Left lobe of liver (tissue), 2 donors: ENCODE measurements around the gene NTRK1. TPM values are rescaled to one million over a fixed set of nuclear protein-coding genes. Genes with fewer than 3 reads are reported as not detected.

ENCODE experiments used
- ATAC-seq: fragments of 200-7000 bp; cut with Tn5 transposase; one replicate; pipeline ENCODE4 v1.9.1; 2020; ENCODE audit warnings: mild to moderate bottlenecking, moderate library complexity
- DNase-seq: peaks from one replicate; pipeline ENCODE4 v3.0.0-alpha.2; 2020; ENCODE audit warnings: low spot score
- total RNA-seq: library from RNA; stranded (reverse); gene quantifications from one replicate; pipeline ENCODE4 v1.2.1, GENCODE V29; 2021
- donor health status: DM: no; HTN: no; CAD: no; lungs with moderate emphysema.
- donor health status: DM: no; HTN: yes; CAD: no.

Gene NTRK1
- total RNA-seq, 1 donor from 2014 or later, result not detected

DNA sequence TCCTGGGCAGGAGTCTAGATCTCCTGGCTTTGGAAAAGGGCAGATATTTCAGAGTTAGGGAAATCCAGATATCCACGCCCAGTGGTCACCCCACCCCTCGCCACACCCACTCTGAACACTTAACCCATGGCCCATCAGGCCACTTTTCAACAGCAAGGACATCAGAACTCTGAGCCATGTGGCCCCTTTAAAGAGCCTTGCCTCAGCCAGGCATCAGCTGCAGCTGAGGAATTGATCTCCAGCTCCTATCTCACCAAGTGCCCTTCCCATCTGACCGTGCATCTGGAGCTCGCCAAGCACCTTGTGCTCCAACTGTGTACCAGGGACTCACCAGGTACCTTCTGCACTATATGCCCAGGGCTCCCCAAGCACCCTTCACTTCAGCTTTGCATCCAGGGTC lies 23.8 kb upstream of the NTRK1 start:
- no peak for DNase-seq
- ATAC-seq, result no peak

DNA sequence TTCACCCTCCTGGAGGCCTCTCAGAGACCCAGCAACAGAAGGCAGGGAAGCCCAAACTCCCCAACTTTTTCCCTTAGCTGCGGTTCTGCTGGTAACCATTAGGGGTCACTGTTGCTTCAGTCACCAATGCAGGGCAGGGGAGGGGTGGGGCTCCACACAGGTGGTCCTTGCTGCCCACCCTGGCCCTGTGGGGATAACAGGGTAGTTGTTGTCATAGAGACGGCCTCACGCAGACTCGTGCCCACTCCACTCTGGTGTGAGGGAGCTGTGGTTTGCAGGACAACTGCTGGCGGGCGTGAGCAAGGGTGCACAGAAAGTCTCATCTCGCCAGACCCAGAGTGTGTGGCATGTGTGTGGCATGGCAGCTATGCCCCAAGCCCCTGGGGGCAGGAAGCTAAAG lies 21.7 kb upstream of the NTRK1 start:
- ATAC-seq (peak; percentile 84), DNase-seq (no peak)

DNA sequence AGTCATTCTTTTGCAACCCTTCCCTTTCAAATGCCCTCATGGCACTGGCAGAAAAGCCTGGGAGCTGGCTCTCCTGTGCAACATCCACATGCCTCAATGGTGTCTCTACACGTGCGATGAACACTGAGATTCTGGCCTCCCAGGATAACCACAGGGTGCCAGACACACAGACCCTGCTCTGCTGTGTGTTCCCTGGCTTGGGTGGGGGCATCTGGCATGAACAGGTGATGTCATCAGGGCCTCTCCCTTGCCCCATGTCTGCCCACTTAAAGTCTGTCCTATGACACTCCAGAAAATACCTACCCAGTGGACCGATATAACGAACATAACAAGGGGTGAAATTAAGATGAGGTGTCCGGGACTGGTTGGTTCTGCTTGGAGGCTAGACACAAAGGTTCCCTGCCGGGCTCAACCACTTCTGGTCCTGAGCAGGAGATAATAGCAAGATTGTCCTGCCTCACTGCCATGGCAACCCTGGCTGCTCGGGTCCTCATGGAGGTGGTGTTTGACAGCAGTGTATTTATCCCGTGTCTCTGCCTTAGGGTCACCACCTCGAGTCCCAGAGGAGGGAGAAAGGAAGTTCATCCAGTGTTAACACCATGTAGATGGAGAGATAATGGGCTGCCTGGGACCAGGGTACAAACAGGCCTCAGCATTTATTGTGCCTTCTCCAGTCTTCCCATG lies 21.1 kb upstream of the NTRK1 start:
- no peak for ATAC-seq
- no peak for DNase-seq

DNA sequence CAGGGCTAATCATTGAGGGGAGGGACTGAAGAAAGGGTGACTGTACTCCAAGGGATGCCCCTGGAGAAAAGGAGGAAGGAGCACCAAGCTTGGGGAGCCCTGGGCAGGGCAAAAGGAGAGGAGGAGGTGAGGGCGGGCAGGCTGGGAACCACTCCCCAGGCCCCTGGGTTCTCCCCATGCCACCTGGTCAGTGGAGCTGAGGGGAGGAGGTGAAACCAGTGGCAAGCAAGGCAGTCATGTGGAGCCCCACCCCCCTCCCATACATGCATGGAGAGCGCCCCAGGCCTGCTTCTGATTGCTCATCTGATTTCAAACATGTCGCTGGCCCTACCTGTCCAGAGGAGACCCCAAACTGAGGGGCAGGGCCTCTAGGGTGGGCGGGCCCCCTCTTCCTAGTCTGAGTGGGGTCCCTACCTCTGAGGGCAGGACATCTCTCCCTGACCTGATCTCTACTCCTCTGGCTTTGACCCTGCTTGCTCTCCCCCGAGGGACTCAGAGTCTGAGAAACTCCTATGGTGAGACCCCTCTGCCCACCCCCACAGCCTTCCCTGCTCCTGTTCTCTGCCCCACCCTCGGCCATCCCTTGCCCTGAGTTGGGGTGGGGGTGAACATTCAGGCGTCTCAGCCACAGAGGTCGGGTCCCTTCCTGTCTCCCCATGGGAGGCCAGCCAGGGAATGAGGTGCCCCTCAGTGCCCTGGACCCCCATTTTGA lies 20.3 kb upstream of the NTRK1 start:
- ATAC-seq, result no peak
- no peak for DNase-seq

- DNase-seq (no peak), ATAC-seq (no peak)
Observed at GRCh38 chr1:156840898-156841279, 19.8 kb upstream of the NTRK1 start.

DNA sequence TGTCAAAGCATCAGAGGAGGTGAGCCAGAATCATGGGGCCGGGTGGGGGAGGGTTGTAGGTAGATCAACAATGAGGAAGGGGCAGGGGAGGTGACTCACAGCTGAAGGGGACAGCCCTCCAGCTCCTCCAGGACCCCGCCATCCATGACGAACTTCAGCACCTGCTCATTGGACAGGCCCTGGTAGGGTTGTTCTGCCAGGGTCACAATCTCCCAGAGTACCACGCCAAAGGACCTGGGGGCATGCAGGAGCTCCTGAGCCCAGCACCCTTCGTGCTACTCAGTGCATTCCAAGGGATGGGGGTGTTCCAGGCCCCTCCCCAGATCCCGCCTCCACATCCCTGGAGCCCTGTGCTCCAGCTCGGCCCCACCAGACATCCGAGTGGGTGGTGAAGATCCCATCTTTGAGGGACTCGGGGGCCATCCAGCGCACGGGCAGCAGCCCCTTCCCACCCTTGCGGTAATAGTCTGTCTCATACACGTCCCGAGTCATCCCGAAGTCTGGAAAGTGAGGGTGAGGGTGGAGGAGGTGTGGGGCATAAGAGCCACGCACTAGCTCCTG lies 19.3 kb upstream of the NTRK1 start:
- ATAC-seq, result no peak
- DNase-seq, result no peak

DNA sequence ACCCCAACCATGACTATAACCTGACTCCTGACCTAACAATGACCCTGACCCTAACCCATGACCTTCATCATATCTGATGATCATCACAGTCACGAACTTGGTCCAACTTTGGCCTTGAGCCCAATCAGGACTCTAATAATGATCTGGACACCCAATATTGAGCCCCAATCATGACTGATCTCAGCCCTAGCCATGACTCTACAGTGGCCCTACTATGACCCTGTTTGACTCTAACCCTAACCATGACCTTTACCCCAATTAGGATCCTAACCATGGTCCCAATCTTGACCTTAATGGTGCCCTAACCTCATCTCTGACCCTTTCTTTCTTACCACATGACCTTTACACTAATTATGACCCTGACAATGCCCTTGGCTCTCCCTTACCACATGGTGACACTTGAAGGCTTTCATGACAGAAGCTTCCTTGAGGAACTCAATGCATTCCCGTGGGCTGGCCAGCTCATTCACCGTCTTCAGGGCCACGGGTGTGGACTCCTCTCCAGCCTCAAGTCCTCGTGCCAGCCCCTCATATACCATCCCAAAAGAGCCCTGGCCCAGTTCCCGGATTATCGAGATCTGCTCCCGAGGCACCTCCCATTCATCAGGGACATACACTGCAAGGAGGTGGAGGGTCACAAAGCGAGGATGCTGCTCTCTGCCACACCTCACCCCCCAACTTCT lies 17.9 kb upstream of the NTRK1 start:
- no peak for DNase-seq
- no peak for ATAC-seq

GRCh38 chr1:156844102-156844501 lies 16.6 kb upstream of the NTRK1 start:
- DNase-seq (no peak), ATAC-seq (no peak)

GRCh38 chr1:156844638-156845037 lies 16.0 kb upstream of the NTRK1 start:
- no peak for DNase-seq
- no peak for ATAC-seq

GRCh38 chr1:156845055-156845952 lies 15.4 kb upstream of the NTRK1 start:
- no peak for ATAC-seq
- no peak for DNase-seq

DNA sequence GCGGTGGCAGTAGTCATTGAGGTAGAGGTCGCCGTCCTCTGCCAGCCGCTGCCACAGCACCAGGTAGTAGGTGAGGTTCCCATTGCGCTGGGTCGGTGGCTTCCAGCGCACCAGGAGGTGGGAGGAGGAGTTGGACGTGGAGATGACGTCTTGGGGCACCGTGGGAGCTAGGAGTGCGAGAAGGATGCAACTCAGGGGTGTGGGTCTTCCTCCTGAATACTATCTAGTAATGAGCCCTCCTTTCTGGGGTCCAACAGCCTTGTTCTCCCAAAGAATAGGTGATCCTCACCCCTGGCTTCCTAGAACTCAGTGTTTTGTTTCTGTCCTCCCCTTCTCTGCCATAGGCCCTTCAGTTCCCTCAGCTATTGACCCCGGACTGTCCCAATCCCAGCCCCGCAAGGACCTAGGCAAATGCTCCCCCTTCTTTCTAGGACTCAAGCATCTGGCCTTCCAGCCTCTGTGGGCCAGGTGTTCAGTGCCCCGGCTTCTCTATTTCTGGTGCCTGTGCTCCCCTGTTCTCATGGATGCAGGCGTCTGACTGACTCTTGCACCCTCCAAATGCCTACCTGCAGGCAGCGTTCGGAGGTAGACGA lies 14.6 kb upstream of the NTRK1 start:
- ATAC-seq (no peak), DNase-seq (no peak)

DNA sequence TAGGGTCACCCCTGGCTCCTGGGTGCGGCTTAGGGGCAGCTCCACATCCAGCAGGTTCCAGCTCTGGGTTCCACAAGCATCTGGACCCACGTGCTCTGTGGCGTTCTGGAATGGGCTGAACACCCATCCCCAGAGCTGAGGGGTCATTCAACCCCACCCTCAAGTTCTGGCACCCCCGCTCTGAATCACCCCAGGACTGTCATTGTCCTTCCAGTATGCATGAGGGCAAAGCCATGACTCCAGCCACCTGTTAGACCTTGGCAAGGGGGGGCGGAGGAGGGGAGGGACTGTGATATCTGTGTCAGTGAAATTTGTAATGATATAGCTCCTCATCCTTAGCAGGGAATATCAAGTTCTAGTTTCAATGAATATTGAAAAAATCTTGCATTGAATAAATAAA lies 14.0 kb upstream of the NTRK1 start:
- DNase-seq, result no peak
- no peak for ATAC-seq

DNA sequence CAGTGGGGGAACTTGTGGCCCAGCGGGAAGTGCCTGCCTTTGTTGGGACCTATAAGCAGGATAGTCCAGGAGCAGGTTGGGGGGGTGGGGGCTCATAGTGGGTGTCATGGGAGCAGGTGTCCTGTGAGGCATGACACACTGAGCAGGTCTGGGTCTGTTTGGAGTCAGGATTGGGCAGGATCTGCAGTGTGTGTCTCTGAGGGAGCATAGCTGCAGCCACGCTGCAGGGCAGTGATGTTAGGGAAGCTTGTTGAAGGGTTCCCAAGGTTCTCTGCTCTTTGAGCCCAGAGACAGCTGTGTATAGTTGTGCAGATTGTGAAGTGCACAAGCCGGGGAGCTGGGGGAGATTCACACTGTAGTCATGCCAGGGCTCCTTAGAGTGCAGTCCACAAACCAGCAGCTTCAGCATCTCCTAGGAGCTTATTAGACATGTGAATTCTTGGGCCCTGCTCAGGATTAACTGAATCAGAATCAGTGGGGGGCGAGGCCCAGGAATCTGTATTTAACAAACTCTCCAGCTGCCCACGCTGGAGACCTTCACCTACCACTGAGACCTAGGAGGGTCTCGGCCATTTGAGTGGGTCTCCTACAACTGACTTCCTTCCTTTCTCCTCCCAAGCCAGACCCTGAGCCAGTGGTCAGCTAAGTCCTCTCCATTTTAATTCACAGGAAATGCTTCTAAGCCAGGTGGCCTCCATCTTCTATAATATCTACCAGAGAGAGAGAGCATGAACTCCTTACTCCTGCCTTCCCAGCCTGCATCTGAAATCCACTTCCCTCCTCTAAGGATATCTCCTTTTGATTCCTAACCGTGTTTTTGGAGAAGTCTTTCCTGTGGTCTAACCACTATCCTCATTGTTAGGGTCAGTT lies 12.8 kb upstream of the NTRK1 start:
- DNase-seq (no peak), ATAC-seq (no peak)

GRCh38 chr1:156848461-156849150 lies 12.1 kb upstream of the NTRK1 start:
- no peak for ATAC-seq
- DNase-seq, result no peak

DNA sequence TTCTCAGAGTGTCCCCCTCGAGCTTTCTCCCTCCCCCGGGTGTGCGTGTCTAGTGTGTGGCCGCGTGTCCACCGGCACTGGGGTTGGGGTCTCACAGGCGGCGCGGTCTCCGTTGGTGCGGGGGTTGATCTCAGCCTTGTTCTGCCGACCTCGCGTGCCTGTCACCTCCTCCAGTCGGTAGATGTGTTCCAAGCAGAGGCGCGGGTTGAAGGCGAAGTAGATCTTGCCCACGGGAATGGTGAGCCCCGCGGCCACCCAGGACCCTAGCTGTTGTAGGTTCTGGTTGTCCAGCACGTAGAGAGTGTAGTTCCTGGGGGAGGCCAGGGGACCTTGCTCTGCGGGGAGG lies 11.5 kb upstream of the NTRK1 start:
- no peak for DNase-seq
- ATAC-seq, result no peak

DNA sequence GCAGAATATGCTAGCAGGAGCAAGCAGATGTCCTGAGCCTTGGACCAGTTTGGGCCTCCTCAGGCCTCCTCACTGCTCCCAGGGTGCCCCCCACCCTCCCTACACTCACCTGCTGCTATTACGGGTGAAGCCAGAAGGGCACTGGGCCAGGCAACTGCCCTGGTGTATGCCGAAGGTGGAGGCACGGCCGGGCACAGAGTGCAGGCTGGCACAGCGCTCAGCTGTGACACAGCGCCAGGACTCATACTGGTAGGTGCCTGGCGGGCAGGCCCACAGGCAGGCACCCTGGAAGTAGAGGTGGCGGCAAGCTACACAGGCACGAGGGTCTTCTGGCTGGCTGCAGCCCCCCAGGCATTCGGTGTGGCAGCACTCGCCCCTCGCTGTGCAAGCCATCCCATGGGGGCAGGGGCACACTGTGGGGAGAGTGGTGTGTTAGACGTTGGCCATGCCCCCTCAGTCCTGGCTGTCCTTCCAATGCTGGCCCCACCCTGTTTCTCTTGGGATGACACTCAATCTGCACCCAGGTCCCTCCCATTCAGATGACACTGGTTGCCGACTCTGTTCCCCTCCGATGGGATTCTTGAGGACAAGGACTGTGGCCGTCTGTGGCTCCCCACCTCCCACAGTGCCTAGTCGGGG lies 8.8 kb upstream of the NTRK1 start:
- ATAC-seq (peak; percentile 93), DNase-seq (peak; percentile 95)

GRCh38 chr1:156852418-156852874 lies 8.2 kb upstream of the NTRK1 start:
- ATAC-seq, result peak; percentile 88
- DNase-seq, result peak; percentile 97

DNA sequence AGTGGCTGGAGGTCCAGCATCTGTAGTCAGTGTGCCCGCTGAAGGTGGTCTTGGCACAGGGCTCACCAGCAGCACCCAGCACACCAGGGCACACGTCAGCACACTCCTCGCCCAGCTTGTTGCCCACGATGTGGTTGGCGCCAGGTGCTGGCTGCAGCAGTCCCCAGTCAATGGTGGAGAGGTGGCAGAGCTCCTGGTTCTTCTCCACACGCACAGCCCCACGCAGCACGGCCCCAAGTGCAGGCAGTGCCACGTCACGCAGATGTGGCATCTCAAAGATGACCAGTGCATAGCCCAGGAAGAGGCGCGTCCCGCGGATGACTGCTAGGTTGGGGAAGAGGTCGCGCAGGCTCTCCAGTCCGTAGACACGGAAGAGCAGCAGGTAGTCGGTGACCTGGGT lies 6.9 kb upstream of the NTRK1 start:
- ATAC-seq (no peak), DNase-seq (no peak)
